GM13977 (cell line): Measurements from ENCODE around the gene GRIK4.
"Not testable (repeated sequence)": the region's sequence is repeated elsewhere in the genome, so short reads cannot be mapped to it uniquely, and the experiment has no call there.

Source experiments
- DNase-seq: peaks from one replicate; pipeline ENCODE4 v3.0.0; 2012; ENCODE audit warnings: low spot score
- in situ Hi-C: fragments of 300-500 bp; cut with MboI; formaldehyde crosslinking; loops from one replicate; pipeline ENCODE4 v1.12.0; 2022; ENCODE audit warnings: low sequenced_read_pairs, low pct_unique_long_range_greater_than_20kb, mixed read lengths, inconsistent platforms; ENCODE audit not compliant: unreplicated experiment
- TF ChIP-seq, protein P1 (sequence below): IDR thresholded peaks from 2 replicates; pipeline ENCODE4 v1.5.1; 2012; ENCODE audit warnings: mild to moderate bottlenecking, control low read depth; ENCODE audit not compliant: insufficient read depth; ENCODE audit errors: extremely low read depth, missing control alignments

The GRIK4 gene

DNA sequence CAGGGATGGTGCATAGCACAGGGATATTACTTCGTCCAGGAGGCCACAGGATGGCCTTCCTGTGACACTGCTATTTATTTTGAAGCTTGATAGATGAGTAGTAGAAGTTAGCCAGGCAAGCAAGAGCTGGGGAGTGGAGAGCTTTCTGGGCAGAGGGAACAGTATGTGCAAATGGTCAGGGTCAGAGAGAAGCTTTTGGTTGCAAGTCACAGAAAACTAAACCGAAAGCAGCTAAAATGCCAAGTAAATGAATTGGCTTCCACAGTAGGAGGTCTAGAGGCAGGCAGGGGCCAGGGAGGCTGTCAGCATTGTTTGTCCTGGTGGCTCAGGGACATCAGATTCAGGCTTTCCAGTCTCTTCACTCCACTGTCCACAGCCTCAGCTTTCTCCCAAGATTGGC is 247.5 kb downstream of the GRIK4 start:
- DNase-seq = no peak
- in situ Hi-C loops = no loop called here
- TF ChIP-seq, protein P1, sequence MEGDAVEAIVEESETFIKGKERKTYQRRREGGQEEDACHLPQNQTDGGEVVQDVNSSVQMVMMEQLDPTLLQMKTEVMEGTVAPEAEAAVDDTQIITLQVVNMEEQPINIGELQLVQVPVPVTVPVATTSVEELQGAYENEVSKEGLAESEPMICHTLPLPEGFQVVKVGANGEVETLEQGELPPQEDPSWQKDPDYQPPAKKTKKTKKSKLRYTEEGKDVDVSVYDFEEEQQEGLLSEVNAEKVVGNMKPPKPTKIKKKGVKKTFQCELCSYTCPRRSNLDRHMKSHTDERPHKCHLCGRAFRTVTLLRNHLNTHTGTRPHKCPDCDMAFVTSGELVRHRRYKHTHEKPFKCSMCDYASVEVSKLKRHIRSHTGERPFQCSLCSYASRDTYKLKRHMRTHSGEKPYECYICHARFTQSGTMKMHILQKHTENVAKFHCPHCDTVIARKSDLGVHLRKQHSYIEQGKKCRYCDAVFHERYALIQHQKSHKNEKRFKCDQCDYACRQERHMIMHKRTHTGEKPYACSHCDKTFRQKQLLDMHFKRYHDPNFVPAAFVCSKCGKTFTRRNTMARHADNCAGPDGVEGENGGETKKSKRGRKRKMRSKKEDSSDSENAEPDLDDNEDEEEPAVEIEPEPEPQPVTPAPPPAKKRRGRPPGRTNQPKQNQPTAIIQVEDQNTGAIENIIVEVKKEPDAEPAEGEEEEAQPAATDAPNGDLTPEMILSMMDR = no peak

DNA sequence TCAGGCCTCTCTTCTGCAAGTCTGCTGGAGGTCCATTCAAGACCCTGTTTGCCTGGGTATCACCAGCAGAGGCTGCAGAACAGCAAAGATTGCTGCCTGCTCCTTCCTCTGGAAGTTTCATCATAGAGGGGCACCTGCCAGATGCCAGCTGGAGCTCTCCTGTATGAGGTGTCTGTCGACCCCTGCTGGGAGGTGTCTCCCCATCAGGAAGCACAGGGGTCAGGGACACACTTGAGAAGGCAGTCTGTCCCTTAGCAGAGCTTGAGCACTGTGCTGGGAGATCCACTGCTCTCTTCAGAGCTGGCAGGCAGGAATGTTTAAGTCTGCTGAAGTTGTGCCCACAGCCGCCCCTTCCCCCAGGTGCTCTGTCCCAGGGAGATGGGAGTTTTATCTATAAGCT is 254.2 kb downstream of the GRIK4 start:
- DNase-seq, in situ Hi-C loops: not testable (repeated sequence)

DNA sequence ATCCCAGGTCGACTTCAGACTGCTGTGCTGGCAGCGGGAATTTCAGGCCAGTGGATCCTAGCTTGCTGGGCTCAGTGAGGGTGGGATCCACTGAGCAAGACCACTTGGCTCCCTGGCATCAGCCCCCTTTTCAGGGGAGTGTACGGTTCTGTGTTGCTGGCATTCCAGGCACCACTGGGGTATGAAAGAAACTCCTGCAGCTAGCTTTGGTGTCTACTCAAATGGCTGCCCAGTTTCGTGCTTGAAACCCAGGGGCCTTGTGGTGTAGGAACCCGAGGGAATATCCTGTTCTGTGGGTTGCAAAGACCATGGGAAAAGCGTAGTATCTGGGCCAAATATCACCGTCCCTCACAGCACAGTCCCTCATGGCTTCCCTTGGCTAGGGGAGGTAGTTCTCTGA is 254.8 kb downstream of the GRIK4 start:
- no peak for DNase-seq
- TF ChIP-seq, protein P1 = no peak
- in situ Hi-C loops = no loop called here

DNA sequence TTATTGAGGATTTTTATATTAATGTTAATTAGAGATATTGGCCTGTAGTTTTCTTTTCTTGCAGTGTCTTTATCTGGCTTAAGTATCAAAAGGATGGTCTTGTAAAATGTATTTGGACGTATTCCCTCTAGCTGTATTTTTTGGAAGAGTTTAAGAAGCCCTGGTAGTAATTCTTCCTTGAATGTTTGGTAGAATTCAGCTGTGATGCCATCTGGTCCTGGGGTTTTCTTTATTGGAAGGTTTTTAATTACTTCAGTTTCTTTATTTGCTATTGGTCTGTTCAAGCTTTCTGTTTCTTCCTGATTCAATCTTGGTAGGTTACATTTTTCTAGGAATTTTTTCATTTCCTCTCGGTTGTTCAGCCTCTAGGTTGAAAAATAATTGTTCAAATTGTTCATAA is 257.4 kb downstream of the GRIK4 start:
- TF ChIP-seq, protein P1 = no peak
- no peak for DNase-seq
- in situ Hi-C loops = no loop called here

DNA sequence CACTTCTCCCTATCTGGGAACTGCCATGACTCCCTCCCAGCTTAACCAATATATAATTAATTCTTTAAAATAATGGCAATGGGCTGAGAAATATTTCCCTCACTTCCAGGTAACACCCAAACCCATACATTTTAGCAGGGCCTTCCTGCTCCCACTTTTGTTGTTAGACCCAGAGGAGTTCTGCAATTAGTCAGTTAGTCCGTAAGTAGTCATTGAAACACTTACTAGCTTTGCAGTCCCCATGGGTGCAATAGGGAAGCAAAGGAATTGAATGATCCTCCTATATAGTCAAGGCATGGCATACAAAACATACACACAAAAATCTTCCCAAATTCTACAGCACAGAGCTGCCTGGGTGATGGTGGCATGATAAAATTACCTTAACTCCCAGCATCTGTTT is 258.4 kb downstream of the GRIK4 start:
- TF ChIP-seq, protein P1 = no peak
- in situ Hi-C loops = no loop called here
- no peak for DNase-seq

DNA sequence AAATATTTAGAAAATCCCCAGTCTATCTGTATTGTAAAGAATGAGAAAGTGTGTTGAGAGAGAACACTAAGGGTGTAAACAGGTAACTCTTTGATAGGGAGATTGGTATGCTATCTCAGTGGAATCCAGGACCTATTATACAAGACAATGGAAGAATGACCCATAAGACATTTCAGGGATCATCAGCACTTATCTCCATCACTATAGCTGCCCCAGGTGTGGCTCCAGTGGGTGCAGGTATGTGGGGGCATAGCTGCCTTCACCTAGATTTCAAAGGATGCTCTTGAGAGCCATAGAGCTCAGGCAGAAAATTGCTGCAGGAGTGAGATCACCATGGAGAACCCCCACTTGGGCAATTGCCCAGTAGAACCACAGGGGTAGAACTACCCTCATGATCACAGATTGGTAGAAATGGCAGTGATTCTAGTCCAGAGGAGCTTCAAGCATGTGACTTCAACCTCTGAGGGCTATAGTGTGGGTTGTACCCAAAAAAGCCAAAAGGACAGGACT is 260.1 kb downstream of the GRIK4 start:
- TF ChIP-seq, protein P1 = no peak
- in situ Hi-C loops = no loop called here
- DNase-seq = no peak

DNA sequence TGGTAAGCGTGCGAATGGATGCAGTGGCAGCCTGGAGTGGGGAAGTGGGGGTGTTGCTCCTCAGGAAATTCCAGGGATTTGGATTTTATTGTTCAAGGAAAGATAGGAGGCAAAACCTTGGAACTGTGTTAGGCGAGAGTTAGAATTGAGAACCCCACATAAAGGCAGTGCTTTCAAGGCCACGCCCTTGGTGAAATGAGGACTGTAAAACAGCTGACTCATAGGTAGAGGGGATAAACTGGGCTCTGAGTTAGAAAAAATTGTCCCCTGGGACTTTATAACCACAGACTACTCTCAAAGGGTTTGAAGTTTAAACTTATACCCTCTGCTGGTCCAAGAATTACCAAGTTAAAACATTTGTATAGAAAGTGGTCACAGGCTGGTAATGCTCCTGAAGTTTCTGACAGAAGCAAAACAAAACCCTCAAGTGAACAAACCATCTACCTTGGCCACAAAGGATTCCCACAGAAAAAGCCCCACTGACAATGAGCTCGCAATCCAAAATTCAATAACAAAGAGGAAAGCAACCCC is 262.0 kb downstream of the GRIK4 start:
- TF ChIP-seq, protein P1 = no peak
- in situ Hi-C loops = no loop called here
- peak; percentile 35 for DNase-seq
